Colonic mucosa (tissue), 4 donors: ENCODE data around the gene FARP1. TPM values are rescaled to one million over a fixed set of nuclear protein-coding genes. Genes with fewer than 3 reads are reported as not detected.

ENCODE experiments used
- DNase-seq: peaks from one replicate; pipeline ENCODE4 v3.0.0-alpha.2; 2020
- H3K27ac ChIP-seq: fragments of 200-600 bp; one replicate; pipeline ENCODE4 v1.8.0; 2021
- H3K27me3 ChIP-seq: fragments of 200-600 bp; one replicate; pipeline ENCODE4 v1.8.0; 2021
- H3K36me3 ChIP-seq: fragments of 200-600 bp; one replicate; pipeline ENCODE4 v1.8.0; 2021
- H3K4me1 ChIP-seq: fragments of 200-600 bp; one replicate; pipeline ENCODE4 v1.8.0; 2021; ENCODE audit warnings: mild to moderate bottlenecking
- H3K4me3 ChIP-seq: fragments of 200-600 bp; one replicate; pipeline ENCODE4 v1.8.0; 2021
- H3K9ac ChIP-seq, 2 donors: one replicate each; pipeline ENCODE4 v1.7.0; 2013; ENCODE audit warnings: control low read depth in 2 of 2, low read depth in 2 of 2, low read length in 2 of 2
- H3K9me3 ChIP-seq: fragments of 200-600 bp; one replicate; pipeline ENCODE4 v1.8.0; 2021
- intact Hi-C: fragments of 100-400 bp; cut with DNase I; formaldehyde crosslinking; loops from one replicate; pipeline ENCODE4 v1.14.1; 2022
- total RNA-seq, 2 donors: library from RNA; stranded (reverse); fragmentation: NEBNext Ultra II Directional in 1 of 2; extraction: Animal tissue kit (Norgen Biotek cat#: 25700) in 1 of 2; gene quantifications; one replicate each; pipeline ENCODE4 v1.2.1, GENCODE V29; 2021
- TF ChIP-seq, protein P1 (sequence below): fragments of 200-600 bp; IDR thresholded peaks from one replicate; pipeline ENCODE4 v1.8.0; 2022; ENCODE audit warnings: antibody characterized with exemption, mild to moderate bottlenecking
- donor health status: healthy.
- donor health status: DM: no; HTN: no; CAD: no.
- donor health status: DM: no; HTN: no; CAD: no.

Gene FARP1
- total RNA-seq, 2 donors from 2014 or later, result 39.1 to 53.5 TPM

DNA sequence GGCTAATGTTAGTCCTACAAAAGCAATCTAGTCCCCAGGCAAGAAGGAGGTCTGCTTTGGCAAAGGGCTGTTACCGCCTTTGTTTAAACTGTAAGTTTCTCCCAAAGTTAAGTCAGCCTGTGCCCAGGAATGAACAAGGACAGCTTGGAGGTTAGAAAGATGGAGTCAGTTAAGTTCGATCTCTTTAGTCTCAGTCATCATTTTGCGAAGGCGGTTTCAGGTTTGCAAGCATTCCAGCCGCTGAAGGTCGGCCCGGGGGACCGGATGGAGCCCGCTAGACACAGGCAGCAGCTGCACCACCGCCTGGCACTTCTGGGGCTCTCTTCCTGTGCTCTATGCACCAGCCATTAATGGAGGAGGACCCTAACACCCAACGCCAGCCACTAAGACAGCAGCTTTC is 342.7 kb downstream of the FARP1 start:
- Histone ChIP-seq H3K9me3 (no peaks in the 10 kb centered on the region), H3K27ac (peak overlapping the region; percentile 76), H3K4me1 (peaks cover 31% of the 10 kb centered on the region), H3K4me3 (no peak overlapping the region), H3K36me3 (no peaks in the 10 kb centered on the region), H3K27me3 (no peaks in the 10 kb centered on the region), H3K9ac (peak overlapping the region in 1 of 2 donors; percentile 38)
- TF ChIP-seq, protein P1, sequence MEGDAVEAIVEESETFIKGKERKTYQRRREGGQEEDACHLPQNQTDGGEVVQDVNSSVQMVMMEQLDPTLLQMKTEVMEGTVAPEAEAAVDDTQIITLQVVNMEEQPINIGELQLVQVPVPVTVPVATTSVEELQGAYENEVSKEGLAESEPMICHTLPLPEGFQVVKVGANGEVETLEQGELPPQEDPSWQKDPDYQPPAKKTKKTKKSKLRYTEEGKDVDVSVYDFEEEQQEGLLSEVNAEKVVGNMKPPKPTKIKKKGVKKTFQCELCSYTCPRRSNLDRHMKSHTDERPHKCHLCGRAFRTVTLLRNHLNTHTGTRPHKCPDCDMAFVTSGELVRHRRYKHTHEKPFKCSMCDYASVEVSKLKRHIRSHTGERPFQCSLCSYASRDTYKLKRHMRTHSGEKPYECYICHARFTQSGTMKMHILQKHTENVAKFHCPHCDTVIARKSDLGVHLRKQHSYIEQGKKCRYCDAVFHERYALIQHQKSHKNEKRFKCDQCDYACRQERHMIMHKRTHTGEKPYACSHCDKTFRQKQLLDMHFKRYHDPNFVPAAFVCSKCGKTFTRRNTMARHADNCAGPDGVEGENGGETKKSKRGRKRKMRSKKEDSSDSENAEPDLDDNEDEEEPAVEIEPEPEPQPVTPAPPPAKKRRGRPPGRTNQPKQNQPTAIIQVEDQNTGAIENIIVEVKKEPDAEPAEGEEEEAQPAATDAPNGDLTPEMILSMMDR, result no peak
- no peak for DNase-seq
- intact Hi-C loops, result no loop called here

DNA sequence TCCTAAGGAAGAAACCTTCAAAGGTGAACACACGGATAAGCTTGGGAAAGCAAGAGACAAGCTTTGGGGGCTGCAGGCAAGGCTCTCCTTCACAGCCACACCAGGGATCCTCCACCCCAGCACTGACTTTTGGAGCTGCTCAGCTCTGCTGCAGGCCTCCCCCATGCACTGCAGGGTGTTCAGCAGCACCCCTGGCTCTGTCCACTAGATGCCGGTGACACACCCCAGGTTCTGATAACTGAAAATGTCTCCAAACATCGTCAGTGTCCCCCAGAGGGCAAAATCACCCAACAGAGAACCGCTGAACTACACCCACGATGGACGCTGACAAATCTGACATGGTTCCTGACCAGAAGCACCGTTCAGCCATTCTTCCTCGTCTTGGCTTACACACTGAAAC is 343.5 kb downstream of the FARP1 start:
- no peaks in the 10 kb centered on the region for H3K36me3 ChIP-seq
- no peaks in the 10 kb centered on the region for H3K27me3 ChIP-seq
- H3K4me3 ChIP-seq, result no peak overlapping the region
- no peak overlapping the region for H3K9ac ChIP-seq
- TF ChIP-seq, protein P1, result no peak
- no peaks in the 10 kb centered on the region for H3K9me3 ChIP-seq
- no peak overlapping the region for H3K27ac ChIP-seq
- no peak for DNase-seq
- peaks cover 31% of the 10 kb centered on the region for H3K4me1 ChIP-seq
- intact Hi-C loops, result no loop called here

DNA sequence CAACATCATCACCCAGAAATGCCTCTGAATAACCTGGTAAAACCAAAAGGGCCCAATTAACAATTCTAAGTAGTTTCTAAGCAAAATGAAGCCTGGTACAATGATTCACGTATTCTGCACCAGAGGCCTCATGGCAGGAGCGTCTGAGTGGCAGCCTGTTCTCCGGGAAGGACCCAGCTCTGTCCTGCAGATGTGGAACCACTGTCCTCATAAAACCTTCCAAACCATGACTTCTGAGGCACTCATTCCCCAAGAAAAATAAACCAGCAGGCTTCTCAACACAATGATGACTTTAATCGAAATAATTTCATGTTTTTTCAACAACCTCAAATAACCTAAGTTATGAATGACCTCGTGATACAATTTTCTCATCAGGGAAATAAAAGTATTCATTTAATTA is 344.1 kb downstream of the FARP1 start:
- Histone ChIP-seq H3K36me3 (no peaks in the 10 kb centered on the region), H3K27me3 (no peaks in the 10 kb centered on the region), H3K4me1 (peaks cover 31% of the 10 kb centered on the region), H3K9ac (no peak overlapping the region), H3K4me3 (no peak overlapping the region), H3K27ac (no peak overlapping the region), H3K9me3 (no peaks in the 10 kb centered on the region)
- no peak for DNase-seq
- TF ChIP-seq, protein P1, result no peak
- intact Hi-C loops, result no loop called here

DNA sequence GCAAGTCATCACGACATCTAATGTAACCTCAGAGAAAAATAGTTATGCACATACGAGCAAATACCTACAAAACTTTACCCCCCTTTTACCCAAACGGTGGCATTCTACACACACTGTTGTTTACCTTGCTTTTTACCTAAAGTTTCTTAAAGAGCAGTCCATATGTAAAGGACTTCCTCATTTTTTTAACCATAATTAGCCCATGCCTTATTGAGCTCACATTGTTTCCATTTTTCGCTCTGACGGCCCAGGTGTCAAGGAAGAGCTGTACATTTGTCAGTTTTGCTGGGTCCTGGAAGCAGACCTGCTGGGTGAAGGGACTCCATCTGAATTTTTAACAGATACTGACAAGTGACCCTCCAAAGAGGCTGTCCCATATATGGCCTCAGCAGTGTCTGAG is 344.6 kb downstream of the FARP1 start:
- TF ChIP-seq, protein P1, result no peak
- Histone ChIP-seq H3K27ac (no peak overlapping the region), H3K9ac (no peak overlapping the region), H3K4me1 (peaks cover 28% of the 10 kb centered on the region), H3K36me3 (no peaks in the 10 kb centered on the region), H3K9me3 (no peaks in the 10 kb centered on the region), H3K27me3 (no peaks in the 10 kb centered on the region), H3K4me3 (no peak overlapping the region)
- intact Hi-C loops, result no loop called here
- DNase-seq, result no peak

DNA sequence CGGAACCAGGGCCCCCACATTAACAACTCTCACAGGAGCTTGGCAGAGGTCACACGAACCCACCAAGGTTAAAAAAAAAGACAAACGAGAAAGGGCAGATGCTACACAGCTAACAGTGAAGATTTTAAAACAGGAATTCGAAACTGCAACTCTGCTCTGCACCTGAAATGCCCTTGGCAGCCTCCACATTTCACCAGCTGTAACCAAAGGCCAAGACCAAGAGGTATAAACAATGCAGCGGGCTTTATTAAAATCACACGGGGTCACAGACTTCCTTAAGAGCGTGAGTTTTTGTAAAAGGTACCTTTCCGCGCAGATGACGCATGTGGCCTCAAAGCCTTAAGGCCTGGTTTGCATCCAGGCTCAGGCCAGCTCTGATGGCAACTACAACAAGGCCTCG is 345.8 kb downstream of the FARP1 start:
- intact Hi-C loops, result no loop called here
- Histone ChIP-seq H3K27me3 (no peaks in the 10 kb centered on the region), H3K4me3 (no peak overlapping the region), H3K9me3 (no peaks in the 10 kb centered on the region), H3K27ac (no peak overlapping the region), H3K36me3 (no peaks in the 10 kb centered on the region), H3K4me1 (peaks cover 19% of the 10 kb centered on the region), H3K9ac (no peak overlapping the region)
- DNase-seq, result no peak
- TF ChIP-seq, protein P1, result no peak
